Endothelial cell of umbilical vein (primary cell): ENCODE data around the gene ATP13A4. TPM values are rescaled to one million over a fixed set of nuclear protein-coding genes. Genes with fewer than 3 reads are reported as not detected.

Experiments used
- BruUV-seq: library from RNA; stranded (reverse); fragments of 400-500 nt; replicated peaks from 2 replicates; lab custom pipeline; 2021; lab: Mats Ljungman, UMichigan
- CTCF ChIA-PET: fragments of 300-600, 350-600 bp; sonication (Branson Sonifier 250); formaldehyde crosslinking; loops from one replicate; lab custom pipeline; 2021; ENCODE audit warnings: antibody characterized with exemption, inconsistent platforms; lab: Charles Lee
- POLR2A ChIA-PET: fragments of 300-600, 350-600 bp; sonication (Branson Sonifier 250); formaldehyde crosslinking; loops from one replicate; lab custom pipeline; 2021; ENCODE audit warnings: antibody characterized with exemption, inconsistent platforms; lab: Charles Lee
- DNase-seq: peaks from one replicate; pipeline ENCODE4 v3.0.0-alpha.2; 2011; ENCODE audit warnings: low read depth, low spot score
- FAIRE-seq: peaks from 2 replicates; lab custom pipeline; 2011; peaks lifted over from hg19 to GRCh38; lab: Jason Lieb, UNC
- H2AFZ ChIP-seq: 2 replicates; pipeline ENCODE4 v1.6.0; 2012; ENCODE audit warnings: low read depth, low read length, control low read depth, inconsistent platforms
- H3K27ac ChIP-seq: 2 replicates; pipeline ENCODE4 v1.5.1; 2011; ENCODE audit warnings: low read depth, mild to moderate bottlenecking, control low read depth, low read length, moderate library complexity; ENCODE audit not compliant: insufficient read depth
- H3K27me3 ChIP-seq, 2 experiments: 2 replicates each; pipeline versions ENCODE4 v1.6.0 to v1.6.1; 2011; ENCODE audit warnings: low read length in 2 of 2, mixed read lengths in 1 of 2; ENCODE audit not compliant: control insufficient read depth in 2 of 2, insufficient read depth in 2 of 2
- H3K36me3 ChIP-seq, 2 experiments: 2 replicates in 1 of 2; 3 replicates in 1 of 2; pipeline ENCODE4 v1.5.1; 2011; ENCODE audit warnings: low read length in 2 of 2, mild to moderate bottlenecking in 1 of 2, moderate library complexity in 1 of 2; ENCODE audit not compliant: control insufficient read depth in 2 of 2, insufficient read depth in 2 of 2; ENCODE audit errors: extremely low read depth in 1 of 2
- H3K4me1 ChIP-seq: 3 replicates; pipeline ENCODE4 v1.5.1; 2011; ENCODE audit warnings: mild to moderate bottlenecking, low read length; ENCODE audit not compliant: control insufficient read depth, insufficient read depth; ENCODE audit errors: extremely low read depth
- H3K4me2 ChIP-seq: 2 replicates; pipeline ENCODE4 v1.6.1; 2011; ENCODE audit warnings: low read length, control low read depth, mixed read lengths; ENCODE audit not compliant: insufficient read depth
- H3K4me3 ChIP-seq, 3 experiments: fragments of 200-600 bp in 1 of 3; sonication (generic), shearing (Covaris generic) in 1 of 3; replicated peaks in 1 of 3; 2 replicates each; pipeline ENCODE4 v1.5.1; 2011 to 2016; ENCODE audit warnings: control low read depth in 3 of 3, low read length in 3 of 3, mild to moderate bottlenecking in 2 of 3, inconsistent platforms in 1 of 3, low read depth in 1 of 3, moderate library complexity in 1 of 3; ENCODE audit not compliant: insufficient read depth in 1 of 3
- H3K79me2 ChIP-seq: 2 replicates; pipeline ENCODE4 v1.6.0; 2012; ENCODE audit warnings: low read length, inconsistent platforms; ENCODE audit not compliant: control insufficient read depth, insufficient read depth
- H3K9ac ChIP-seq: replicated peaks from 2 replicates; pipeline ENCODE3; 2011; ENCODE audit warnings: low read length, control low read depth; ENCODE audit not compliant: insufficient read depth; ENCODE audit errors: extremely low read depth
- H3K9me1 ChIP-seq: replicated peaks from 3 replicates; pipeline ENCODE4 v1.6.0; 2011; ENCODE audit warnings: mild to moderate bottlenecking, low read length; ENCODE audit not compliant: control insufficient read depth, insufficient read depth; ENCODE audit errors: extremely low read depth
- H3K9me3 ChIP-seq: replicated peaks from 2 replicates; pipeline ENCODE4 v1.5.1; 2012; ENCODE audit warnings: low read length, inconsistent platforms; ENCODE audit not compliant: control insufficient read depth, insufficient read depth
- H4K20me1 ChIP-seq: replicated peaks from 2 replicates; pipeline ENCODE3; 2011; ENCODE audit warnings: mild to moderate bottlenecking, low read length; ENCODE audit not compliant: control insufficient read depth, insufficient read depth; ENCODE audit errors: extremely low read depth
- EZH2 ChIP-seq: IDR thresholded peaks from 2 replicates; pipeline ENCODE4 v1.6.1; 2012; ENCODE audit warnings: borderline replicate concordance, low read depth, mild to moderate bottlenecking, moderate library complexity, low read length, inconsistent platforms; ENCODE audit not compliant: severe bottlenecking
- FOS ChIP-seq: IDR thresholded peaks from 2 replicates; pipeline ENCODE4 v1.6.1; 2011; ENCODE audit warnings: mild to moderate bottlenecking, low read length, moderate library complexity, borderline replicate concordance; ENCODE audit not compliant: insufficient read depth
- GATA2 ChIP-seq: IDR thresholded peaks from 2 replicates; pipeline ENCODE4 v1.7.0; 2011; ENCODE audit warnings: low read depth, mild to moderate bottlenecking, moderate library complexity, mixed read lengths, low read length; ENCODE audit not compliant: insufficient read length, insufficient read depth
- JUN ChIP-seq: IDR thresholded peaks from 2 replicates; pipeline ENCODE4 v1.6.1; 2011; ENCODE audit warnings: borderline replicate concordance, low read depth; ENCODE audit not compliant: insufficient read length, insufficient read depth
- MAX ChIP-seq: IDR thresholded peaks from 2 replicates; pipeline ENCODE4 v1.6.1; 2011; ENCODE audit not compliant: insufficient read depth, insufficient read length
- MYC ChIP-seq: IDR thresholded peaks from one replicate; pipeline ENCODE4 v1.6.1; 2011; ENCODE audit warnings: mild to moderate bottlenecking, low read depth, low read length
- POLR2A ChIP-seq: IDR thresholded peaks from 2 replicates; pipeline ENCODE4 v1.6.1; 2012; ENCODE audit warnings: low read depth, mild to moderate bottlenecking, control low read depth, low read length
- POLR2AphosphoS5 ChIP-seq: IDR thresholded peaks from 2 replicates; pipeline ENCODE4 v1.6.1; 2012; ENCODE audit warnings: low read depth, mild to moderate bottlenecking, control low read depth, low read length, moderate library complexity; ENCODE audit not compliant: insufficient read depth
- dilution Hi-C: fragments of 300-500 bp; cut with MboI; formaldehyde crosslinking; loops from one replicate; pipeline ENCODE4 v1.15.0; 2019; ENCODE audit warnings: low sequenced_read_pairs; ENCODE audit not compliant: extremely low pct_ligation_motif_present
- intact Hi-C: fragments of 100-400 bp; cut with micrococcal nuclease; formaldehyde crosslinking; loops from one replicate; pipeline ENCODE4 v1.10.0; 2022
- polyA plus RNA-seq, 4 experiments: library from polyadenylated mRNA; depleted of rRNA in 3 of 4; stranded (reverse) in 3 of 4; unstranded in 1 of 4; fragments of >200 nt; gene quantifications; 2 replicates each; pipeline versions ENCODE4 v1.2.1 to v1.2.3, GENCODE V29; 2011 to 2012; ENCODE audit warnings: missing spikeins in 1 of 4
- total RNA-seq: library from RNA; stranded (reverse); gene quantifications from 2 replicates; pipeline ENCODE4 v1.2.3, GENCODE V29; 2021
- TF ChIP-seq, protein P1 (sequence below), 2 donors: IDR thresholded peaks; 1 replicate in 1 of 2; 2 replicates in 1 of 2; pipeline ENCODE4 v1.5.1; 2011; ENCODE audit warnings: low read length in 2 of 2, mild to moderate bottlenecking in 2 of 2, moderate library complexity in 2 of 2, control low read depth in 1 of 2, inconsistent platforms in 1 of 2, low read depth in 1 of 2; ENCODE audit not compliant: insufficient read depth in 1 of 2; ENCODE audit errors: extremely low read depth in 1 of 2

ATP13A4 gene
- total and polyA plus RNA-seq, 2 donors (not counting 3 experiments of a cell fraction or from before 2014, with no cell fraction given), result not detected

- Histone ChIP-seq H3K9me3 (no peaks in the 10 kb centered on the region), H3K9ac (no peak overlapping the region), H3K27ac (no peak overlapping the region), H3K79me2 (no peaks in the 10 kb centered on the region), H3K4me2 (no peak overlapping the region), H3K27me3 (peaks cover 5 to 8% of the 10 kb centered on the region in 2 experiments), H3K9me1 (no peaks in the 10 kb centered on the region), H3K36me3 (no peaks in the 10 kb centered on the region), H3K4me3 (no peak overlapping the region), H3K4me1 (no peaks in the 10 kb centered on the region), H2AFZ (no peak overlapping the region), H4K20me1 (no peaks in the 10 kb centered on the region)
- intact Hi-C loops, result no loop called here
- DNase-seq (no peak), FAIRE-seq (no peak)
- TF ChIP-seq FOS (no peak), POLR2A (no peak), POLR2AphosphoS5 (no peak), GATA2 (no peak), EZH2 (no peak), MAX (no peak), JUN (no peak), MYC (no peak)
- TF ChIP-seq, protein P1, sequence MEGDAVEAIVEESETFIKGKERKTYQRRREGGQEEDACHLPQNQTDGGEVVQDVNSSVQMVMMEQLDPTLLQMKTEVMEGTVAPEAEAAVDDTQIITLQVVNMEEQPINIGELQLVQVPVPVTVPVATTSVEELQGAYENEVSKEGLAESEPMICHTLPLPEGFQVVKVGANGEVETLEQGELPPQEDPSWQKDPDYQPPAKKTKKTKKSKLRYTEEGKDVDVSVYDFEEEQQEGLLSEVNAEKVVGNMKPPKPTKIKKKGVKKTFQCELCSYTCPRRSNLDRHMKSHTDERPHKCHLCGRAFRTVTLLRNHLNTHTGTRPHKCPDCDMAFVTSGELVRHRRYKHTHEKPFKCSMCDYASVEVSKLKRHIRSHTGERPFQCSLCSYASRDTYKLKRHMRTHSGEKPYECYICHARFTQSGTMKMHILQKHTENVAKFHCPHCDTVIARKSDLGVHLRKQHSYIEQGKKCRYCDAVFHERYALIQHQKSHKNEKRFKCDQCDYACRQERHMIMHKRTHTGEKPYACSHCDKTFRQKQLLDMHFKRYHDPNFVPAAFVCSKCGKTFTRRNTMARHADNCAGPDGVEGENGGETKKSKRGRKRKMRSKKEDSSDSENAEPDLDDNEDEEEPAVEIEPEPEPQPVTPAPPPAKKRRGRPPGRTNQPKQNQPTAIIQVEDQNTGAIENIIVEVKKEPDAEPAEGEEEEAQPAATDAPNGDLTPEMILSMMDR (IDR thresholded peaks at IDR 0.05; ENCODE audit: extremely low read depth in 1 of 2, insufficient read depth in 1 of 2, low read depth in 1 of 2, low read length in 2 of 2), result no peak
- ChIA-PET POLR2A (no interaction called here), CTCF (interaction anchor here (1.0 to 1.6 kb wide), 3 partner anchors 11 to 599 kb away, joined by 3 to 4 read pairs (median 4); no protein-coding TSS in a partner anchor)
- dilution Hi-C loops, result no loop called here
- no TSS peak for BruUV-seq
Observed at GRCh38 chr3:193585530-193585929, 30.8 kb upstream of the ATP13A4 start.
